ENCODE data around the gene B3GNT7. TPM values are rescaled to one million over a fixed set of nuclear protein-coding genes. Genes with fewer than 3 reads are reported as not detected.
A peak's percentile ranks its signal among the peaks of the same experiment; 100 is the strongest.

The B3GNT7 gene
- polyA plus RNA-seq, 1 donor (not counting 4 experiments of a cell fraction or from before 2014, with no cell fraction given), result not detected

- H3K36me3 ChIP-seq (ENCODE audit: control insufficient read depth in 2 of 2, extremely low read depth in 1 of 2, insufficient read depth in 2 of 2, low read length in 2 of 2), result no peaks in the 10 kb centered on the region
- dilution Hi-C loops (cut with MboI; ENCODE audit: extremely low pct_ligation_motif_present, low sequenced_read_pairs), result no loop called here
- peak overlapping the region; percentile 22 for H3K4me2 ChIP-seq (ENCODE audit: control insufficient read depth, extremely low read depth, insufficient read depth, low read depth, low read length)
- no peaks in the 10 kb centered on the region for H3K4me1 ChIP-seq (ENCODE audit: control insufficient read depth, extremely low read depth, insufficient read depth, low read length)
- DNase-seq (ENCODE audit: low read depth, low spot score) (no peak), FAIRE-seq (no peak)
- H2AFZ ChIP-seq (ENCODE audit: control insufficient read depth, low read length), result no peak overlapping the region
- H3K9ac ChIP-seq (ENCODE audit: control insufficient read depth, extremely low read depth, insufficient read depth, low read length), result no peak overlapping the region
- H3K27ac ChIP-seq (ENCODE audit: control insufficient read depth, insufficient read depth, low read length), result no peak overlapping the region
- H3K9me3 ChIP-seq (ENCODE audit: control insufficient read depth, low read depth, low read length), result no peaks in the 10 kb centered on the region
- peak; percentile 89 for TF ChIP-seq EZH2 (IDR thresholded peaks at IDR 0.05; ENCODE audit: low read length)
- TF ChIP-seq, protein P1, sequence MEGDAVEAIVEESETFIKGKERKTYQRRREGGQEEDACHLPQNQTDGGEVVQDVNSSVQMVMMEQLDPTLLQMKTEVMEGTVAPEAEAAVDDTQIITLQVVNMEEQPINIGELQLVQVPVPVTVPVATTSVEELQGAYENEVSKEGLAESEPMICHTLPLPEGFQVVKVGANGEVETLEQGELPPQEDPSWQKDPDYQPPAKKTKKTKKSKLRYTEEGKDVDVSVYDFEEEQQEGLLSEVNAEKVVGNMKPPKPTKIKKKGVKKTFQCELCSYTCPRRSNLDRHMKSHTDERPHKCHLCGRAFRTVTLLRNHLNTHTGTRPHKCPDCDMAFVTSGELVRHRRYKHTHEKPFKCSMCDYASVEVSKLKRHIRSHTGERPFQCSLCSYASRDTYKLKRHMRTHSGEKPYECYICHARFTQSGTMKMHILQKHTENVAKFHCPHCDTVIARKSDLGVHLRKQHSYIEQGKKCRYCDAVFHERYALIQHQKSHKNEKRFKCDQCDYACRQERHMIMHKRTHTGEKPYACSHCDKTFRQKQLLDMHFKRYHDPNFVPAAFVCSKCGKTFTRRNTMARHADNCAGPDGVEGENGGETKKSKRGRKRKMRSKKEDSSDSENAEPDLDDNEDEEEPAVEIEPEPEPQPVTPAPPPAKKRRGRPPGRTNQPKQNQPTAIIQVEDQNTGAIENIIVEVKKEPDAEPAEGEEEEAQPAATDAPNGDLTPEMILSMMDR (optimal IDR thresholded peaks at IDR 0.05 in 1 of 3, IDR thresholded peaks at IDR 0.05 in 1 of 3, conservative IDR thresholded peaks at IDR 0.05 in 1 of 3; ENCODE audit: extremely low read depth in 1 of 3, insufficient read depth in 2 of 3, low read length in 3 of 3), result no peak
- no peaks in the 10 kb centered on the region for H3K79me2 ChIP-seq (ENCODE audit: control insufficient read depth, insufficient read depth, low read length)
- no peak overlapping the region for H3K4me3 ChIP-seq (ENCODE audit: control insufficient read depth in 2 of 3, extremely low read depth in 1 of 3, insufficient read depth in 2 of 3, low read depth in 1 of 3, low read length in 3 of 3)
- peaks cover 30% of the 10 kb centered on the region for H3K27me3 ChIP-seq (ENCODE audit: control insufficient read depth, extremely low read depth, insufficient read depth, low read length)
- no peaks in the 10 kb centered on the region for H4K20me1 ChIP-seq (ENCODE audit: control insufficient read depth, extremely low read depth, insufficient read depth, low read length)
- H3K9me1 ChIP-seq (ENCODE audit: control insufficient read depth, extremely low read depth, insufficient read depth, low read length), result no peaks in the 10 kb centered on the region
These were observed 730 bp downstream of the B3GNT7 start for GRCh38 chr2:231396058-231396821.

DNA sequence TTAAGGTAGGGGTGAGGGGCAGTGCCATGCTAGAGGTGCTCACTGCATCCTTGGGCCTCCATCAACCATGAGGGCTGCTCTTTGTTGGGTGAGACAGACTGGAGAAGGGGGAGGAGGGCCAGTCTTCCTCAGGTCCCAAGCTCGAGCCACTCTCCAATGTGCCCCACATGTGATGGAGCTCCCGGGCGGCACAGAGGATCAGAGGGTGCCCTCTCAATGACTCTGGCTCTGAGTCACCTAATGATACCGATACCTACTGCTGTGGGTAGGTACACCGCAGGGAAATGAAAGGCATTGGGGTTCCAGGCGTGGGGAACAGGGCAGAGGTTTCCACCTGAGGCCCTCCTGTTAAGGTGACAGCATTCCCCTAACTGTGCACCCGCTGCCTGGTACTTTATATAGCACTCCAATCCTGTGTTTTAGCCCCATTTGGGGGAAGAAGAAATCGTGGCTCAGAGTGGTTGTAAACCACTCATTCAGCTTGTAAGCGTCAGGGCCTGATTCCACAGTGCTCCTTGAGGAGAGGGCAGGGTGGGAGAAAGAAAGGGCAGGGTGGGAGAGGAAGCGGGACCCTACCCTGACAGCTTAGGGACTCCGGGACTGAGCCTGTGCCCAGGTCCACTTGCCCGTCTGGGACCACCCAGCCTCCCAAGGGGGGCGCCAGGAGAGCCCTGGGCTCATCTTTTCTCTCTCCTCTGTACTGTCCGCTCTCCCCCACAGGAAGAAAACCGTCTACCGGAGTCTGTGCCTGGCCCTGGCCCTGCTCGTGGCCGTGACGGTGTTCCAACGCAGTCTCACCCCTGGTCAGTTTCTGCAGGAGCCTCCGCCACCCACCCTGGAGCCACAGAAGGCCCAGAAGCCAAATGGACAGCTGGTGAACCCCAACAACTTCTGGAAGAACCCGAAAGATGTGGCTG lies 1.8 kb downstream of the B3GNT7 start:
- no peaks in the 10 kb centered on the region for H4K20me1 ChIP-seq (ENCODE audit: control insufficient read depth, extremely low read depth, insufficient read depth, low read length)
- dilution Hi-C loops (cut with MboI; ENCODE audit: extremely low pct_ligation_motif_present, low sequenced_read_pairs), result no loop called here
- no peaks in the 10 kb centered on the region for H3K79me2 ChIP-seq (ENCODE audit: control insufficient read depth, insufficient read depth, low read length)
- FAIRE-seq (no peak), DNase-seq (ENCODE audit: low read depth, low spot score) (no peak)
- peaks cover 30% of the 10 kb centered on the region for H3K27me3 ChIP-seq (ENCODE audit: control insufficient read depth, extremely low read depth, insufficient read depth, low read length)
- no peak overlapping the region for H3K4me2 ChIP-seq (ENCODE audit: control insufficient read depth, extremely low read depth, insufficient read depth, low read depth, low read length)
- no peaks in the 10 kb centered on the region for H3K36me3 ChIP-seq (ENCODE audit: control insufficient read depth in 2 of 2, extremely low read depth in 1 of 2, insufficient read depth in 2 of 2, low read length in 2 of 2)
- TF ChIP-seq, protein P1 (optimal IDR thresholded peaks at IDR 0.05 in 1 of 3, IDR thresholded peaks at IDR 0.05 in 1 of 3, conservative IDR thresholded peaks at IDR 0.05 in 1 of 3; ENCODE audit: extremely low read depth in 1 of 3, insufficient read depth in 2 of 3, low read length in 3 of 3), result no peak
- TF ChIP-seq EZH2 (IDR thresholded peaks at IDR 0.05; ENCODE audit: low read length), result no peak
- H3K4me1 ChIP-seq (ENCODE audit: control insufficient read depth, extremely low read depth, insufficient read depth, low read length), result no peaks in the 10 kb centered on the region
- no peaks in the 10 kb centered on the region for H3K9me3 ChIP-seq (ENCODE audit: control insufficient read depth, low read depth, low read length)
- H3K27ac ChIP-seq (ENCODE audit: control insufficient read depth, insufficient read depth, low read length), result no peak overlapping the region
- no peaks in the 10 kb centered on the region for H3K9me1 ChIP-seq (ENCODE audit: control insufficient read depth, extremely low read depth, insufficient read depth, low read length)
- H3K9ac ChIP-seq (ENCODE audit: control insufficient read depth, extremely low read depth, insufficient read depth, low read length), result no peak overlapping the region
- no peak overlapping the region for H2AFZ ChIP-seq (ENCODE audit: control insufficient read depth, low read length)
- no peak overlapping the region for H3K4me3 ChIP-seq (ENCODE audit: control insufficient read depth in 2 of 3, extremely low read depth in 1 of 3, insufficient read depth in 2 of 3, low read depth in 1 of 3, low read length in 3 of 3)

Data from keratinocyte (primary cell).